Mucosa of gallbladder (tissue), 1 donor: Measurements from ENCODE around the gene FAM50A. TPM values are rescaled to one million over a fixed set of nuclear protein-coding genes. Genes with fewer than 3 reads are reported as not detected.

Experiments used
- DNase-seq: peaks from one replicate; pipeline ENCODE4 v3.0.0-alpha.2; 2020; ENCODE audit warnings: low spot score
- total RNA-seq: library from RNA; stranded (reverse); gene quantifications from one replicate; pipeline ENCODE4 v1.2.1, GENCODE V29; 2021
- donor health status: DM: no; HTN: no; CAD: no.

Gene FAM50A
- total RNA-seq, 1 donor from 2014 or later = 71.3 TPM

GRCh38 chrX:154463611-154464220 is 19.8 kb downstream of the FAM50A start:
- no peak for DNase-seq

GRCh38 chrX:154464806-154465365 is 20.9 kb downstream of the FAM50A start:
- DNase-seq = no peak

- no peak for DNase-seq
Measured at GRCh38 chrX:154465601-154466000, 21.7 kb downstream of the FAM50A start.

GRCh38 chrX:154466036-154466435 is 22.1 kb downstream of the FAM50A start:
- DNase-seq = no peak

GRCh38 chrX:154466907-154467306 is 23.0 kb downstream of the FAM50A start:
- no peak for DNase-seq

- DNase-seq = no peak
Measured at GRCh38 chrX:154467556-154467955, 23.6 kb downstream of the FAM50A start.

- no peak for DNase-seq
Measured at GRCh38 chrX:154468217-154468616, 24.3 kb downstream of the FAM50A start.

- no peak for DNase-seq
Measured at GRCh38 chrX:154469114-154469513, 25.2 kb downstream of the FAM50A start.

- DNase-seq = no peak
Measured at GRCh38 chrX:154469880-154470279, 25.9 kb downstream of the FAM50A start.

GRCh38 chrX:154470434-154470833 is 26.5 kb downstream of the FAM50A start:
- DNase-seq = no peak

GRCh38 chrX:154470914-154471568 is 27.1 kb downstream of the FAM50A start:
- DNase-seq = no peak

GRCh38 chrX:154471839-154472684 is 28.1 kb downstream of the FAM50A start:
- no peak for DNase-seq

GRCh38 chrX:154472685-154473632 is 29.0 kb downstream of the FAM50A start:
- no peak for DNase-seq

- DNase-seq = no peak
Measured at GRCh38 chrX:154473683-154474082, 29.7 kb downstream of the FAM50A start.

- DNase-seq = no peak
Measured at GRCh38 chrX:154476821-154477220, 32.9 kb downstream of the FAM50A start.

GRCh38 chrX:154477891-154478477 is 34.0 kb downstream of the FAM50A start:
- DNase-seq = no peak

- peak; percentile 94 for DNase-seq
Measured at GRCh38 chrX:154478728-154479622, 35.0 kb downstream of the FAM50A start, which contains the start of gene LAGE3. Gene LAGE3 (minus strand): TSS chrX:154479281. CDS start chrX:154478915, 366 bp downstream.

GRCh38 chrX:154481195-154481594 is 37.3 kb downstream of the FAM50A start:
- no peak for DNase-seq

- DNase-seq = no peak
Measured at GRCh38 chrX:154481911-154482601, 38.1 kb downstream of the FAM50A start.
